ENCODE results near the gene AGPAT4.
A peak's percentile ranks its signal among the peaks of the same experiment; 100 is the strongest.

AGPAT4 gene

DNA sequence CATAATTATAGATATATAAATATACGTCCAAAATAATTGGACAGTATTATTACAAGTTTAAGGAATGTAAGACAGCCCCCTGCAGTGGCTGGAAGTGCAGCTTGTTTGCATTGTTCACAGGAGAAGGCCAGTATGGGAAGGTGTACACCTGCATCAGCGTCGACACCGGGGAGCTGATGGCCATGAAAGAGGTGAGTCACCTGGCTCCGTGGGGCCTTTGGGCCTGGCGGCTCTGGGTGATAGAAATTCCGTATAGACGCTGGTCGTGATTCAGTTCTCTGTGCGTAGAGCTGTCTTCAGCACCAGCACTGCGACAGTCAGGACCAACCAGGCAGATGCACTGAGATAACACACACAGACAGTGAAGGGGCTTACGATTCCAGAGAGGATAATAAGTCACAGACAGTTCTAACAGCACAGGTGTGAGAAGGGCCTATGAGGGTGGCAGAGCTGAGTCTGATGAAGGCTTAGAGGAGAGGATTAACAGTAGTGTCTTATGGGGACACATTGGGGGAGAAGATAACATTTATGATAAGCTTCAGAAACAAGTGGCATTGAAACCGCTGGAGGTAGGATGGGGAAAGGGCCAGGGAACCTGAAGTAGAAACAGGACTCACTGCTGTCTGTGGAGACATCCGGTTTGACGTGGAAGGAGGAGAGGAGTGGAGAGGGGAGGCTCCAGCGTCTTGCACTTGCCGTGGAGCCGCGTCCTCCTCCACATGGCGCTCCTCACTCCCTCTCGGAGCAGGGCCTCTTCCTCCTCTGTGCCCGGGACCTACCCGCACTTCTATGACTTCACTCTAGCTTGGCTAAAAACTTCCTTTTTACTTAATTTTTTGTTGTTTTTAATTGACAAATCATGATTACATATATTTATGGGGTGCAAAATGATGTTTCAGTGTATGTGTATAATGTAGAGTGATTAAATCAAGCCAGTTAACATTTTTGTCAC is 165.8 kb downstream of the AGPAT4 start:
- FAIRE-seq = no peak

DNA sequence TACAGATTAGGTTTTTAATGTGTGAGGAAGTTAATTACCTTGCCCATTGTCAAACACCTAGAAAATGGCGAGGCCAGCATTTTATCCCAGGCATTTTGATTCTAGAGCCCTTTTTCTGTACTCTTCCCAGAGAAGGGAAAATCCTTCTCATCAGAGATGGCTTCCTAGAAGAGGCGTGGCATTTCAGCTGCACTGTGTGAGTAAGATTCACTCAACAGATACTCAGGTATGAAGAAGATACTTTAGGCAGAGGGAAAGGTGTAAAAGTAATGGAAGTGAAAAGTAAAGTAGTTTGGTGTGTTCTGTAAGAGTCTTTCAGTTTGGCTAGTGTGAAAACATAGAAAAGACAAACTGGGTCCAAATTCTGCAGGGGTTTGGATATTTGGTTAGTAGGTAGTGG is 168.5 kb downstream of the AGPAT4 start:
- FAIRE-seq = no peak

DNA sequence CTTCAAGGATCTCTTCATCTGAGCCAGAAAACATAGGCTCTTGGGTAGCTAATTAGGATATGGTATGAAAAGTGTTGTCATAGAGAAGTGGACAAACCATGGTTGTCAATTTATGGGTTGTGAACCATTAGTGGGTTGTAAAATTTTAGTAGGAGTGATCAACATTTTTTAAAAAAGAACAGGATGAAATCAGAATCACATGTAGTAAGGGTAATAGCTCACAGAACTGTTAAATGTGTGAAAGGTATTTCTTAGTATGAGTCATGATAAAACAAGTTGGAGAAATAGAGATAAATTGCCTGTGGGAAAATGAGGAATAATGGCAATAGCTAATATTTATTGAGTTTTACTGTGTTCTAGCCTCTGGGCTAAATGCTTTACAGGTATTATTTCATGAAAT is 168.9 kb downstream of the AGPAT4 start:
- no peak for FAIRE-seq

DNA sequence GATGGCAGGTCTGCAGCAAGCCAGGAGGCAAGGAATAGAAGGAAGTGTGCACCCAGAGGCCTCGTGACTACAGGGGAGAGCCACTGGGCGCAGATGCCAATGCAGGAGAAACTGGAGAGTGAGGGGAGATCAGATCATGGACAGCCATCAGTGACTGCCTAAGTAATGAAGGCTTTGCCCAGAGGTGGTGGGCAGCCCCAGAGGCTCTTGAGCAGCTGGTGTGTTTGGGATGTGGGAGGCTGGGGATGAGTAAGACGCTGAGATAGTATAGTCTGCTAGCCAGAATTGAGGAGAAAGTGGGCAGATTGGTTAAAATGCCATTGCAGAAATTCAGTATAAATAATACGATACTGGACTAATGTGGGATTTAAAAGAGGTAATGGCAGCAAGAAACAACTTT is 170.4 kb downstream of the AGPAT4 start:
- no peak for FAIRE-seq

DNA sequence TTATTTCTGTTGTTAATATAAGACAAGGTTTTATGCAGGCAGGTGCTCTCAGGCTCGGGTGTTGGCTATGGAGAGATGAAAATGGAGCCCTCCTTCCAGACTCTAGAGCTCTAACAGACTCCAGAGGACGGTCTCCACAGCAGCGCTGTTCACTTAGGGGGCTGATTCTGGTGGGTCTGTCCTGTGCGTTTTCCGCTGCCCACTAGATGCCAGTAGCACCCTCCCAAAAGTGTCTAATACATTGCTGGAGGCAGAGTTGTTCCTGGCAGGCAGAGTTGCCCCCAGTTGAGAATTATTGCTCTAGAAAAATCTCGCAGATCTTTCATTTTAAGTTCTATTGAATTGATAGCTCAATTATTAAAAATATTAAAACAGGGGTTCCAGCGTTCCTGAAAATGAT is 172.3 kb downstream of the AGPAT4 start:
- no peak for FAIRE-seq

DNA sequence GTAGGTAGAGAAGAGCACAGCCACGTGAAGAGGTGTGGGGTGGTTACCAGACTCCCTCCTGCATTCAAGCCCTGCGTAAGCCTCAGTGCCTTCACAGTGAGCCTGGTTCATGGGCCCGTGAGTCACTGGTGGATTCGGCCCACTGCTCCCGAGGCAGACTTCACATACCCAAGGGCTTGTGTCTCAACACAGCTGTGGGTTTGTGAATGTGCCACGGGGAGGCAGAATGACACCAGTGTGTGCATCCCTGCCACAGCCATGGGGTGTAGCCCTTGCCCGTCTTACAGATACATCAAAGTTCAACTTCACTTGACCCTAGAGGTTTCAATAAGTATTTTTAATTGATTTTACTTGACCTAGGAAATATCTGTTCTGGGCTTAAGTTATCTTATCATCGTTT is 173.8 kb downstream of the AGPAT4 start:
- FAIRE-seq = no peak

DNA sequence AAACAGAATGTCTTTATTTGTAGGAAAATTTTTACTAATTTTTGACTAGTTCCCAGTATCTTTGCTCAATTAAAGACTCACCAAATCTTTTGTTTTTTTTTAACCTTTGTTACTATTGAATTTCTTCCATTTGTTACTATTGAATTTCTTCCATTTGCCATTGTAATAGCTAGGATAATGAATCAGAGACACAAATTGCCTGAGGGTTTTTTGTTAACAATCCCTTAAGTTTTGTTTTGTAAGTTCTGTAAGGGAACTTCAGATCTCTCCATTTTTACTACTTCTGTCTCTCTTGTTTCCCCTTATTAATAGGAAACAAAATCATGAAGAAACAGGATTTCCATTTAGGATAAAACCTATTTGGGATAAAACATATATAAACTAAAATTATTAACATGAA is 177.9 kb downstream of the AGPAT4 start:
- FAIRE-seq = no peak

DNA sequence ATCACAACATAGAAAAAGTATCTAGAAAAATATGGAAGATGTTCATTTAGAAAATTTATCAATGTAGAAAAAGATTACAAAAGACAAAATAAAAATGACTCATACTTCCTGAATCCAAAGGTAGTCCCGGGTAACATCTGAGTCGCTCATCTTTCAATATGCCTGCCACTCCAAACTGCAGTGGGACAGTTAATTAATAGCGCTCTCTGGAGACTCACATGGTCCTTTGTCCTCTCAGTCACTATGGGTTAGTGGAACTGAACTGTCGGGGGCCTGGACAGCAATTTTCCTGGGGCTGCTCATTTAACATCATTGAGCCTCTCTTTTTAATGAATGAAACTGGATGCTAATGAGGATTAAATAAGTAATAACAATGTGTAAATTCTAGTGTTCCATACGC is 178.9 kb downstream of the AGPAT4 start:
- no peak for FAIRE-seq

DNA sequence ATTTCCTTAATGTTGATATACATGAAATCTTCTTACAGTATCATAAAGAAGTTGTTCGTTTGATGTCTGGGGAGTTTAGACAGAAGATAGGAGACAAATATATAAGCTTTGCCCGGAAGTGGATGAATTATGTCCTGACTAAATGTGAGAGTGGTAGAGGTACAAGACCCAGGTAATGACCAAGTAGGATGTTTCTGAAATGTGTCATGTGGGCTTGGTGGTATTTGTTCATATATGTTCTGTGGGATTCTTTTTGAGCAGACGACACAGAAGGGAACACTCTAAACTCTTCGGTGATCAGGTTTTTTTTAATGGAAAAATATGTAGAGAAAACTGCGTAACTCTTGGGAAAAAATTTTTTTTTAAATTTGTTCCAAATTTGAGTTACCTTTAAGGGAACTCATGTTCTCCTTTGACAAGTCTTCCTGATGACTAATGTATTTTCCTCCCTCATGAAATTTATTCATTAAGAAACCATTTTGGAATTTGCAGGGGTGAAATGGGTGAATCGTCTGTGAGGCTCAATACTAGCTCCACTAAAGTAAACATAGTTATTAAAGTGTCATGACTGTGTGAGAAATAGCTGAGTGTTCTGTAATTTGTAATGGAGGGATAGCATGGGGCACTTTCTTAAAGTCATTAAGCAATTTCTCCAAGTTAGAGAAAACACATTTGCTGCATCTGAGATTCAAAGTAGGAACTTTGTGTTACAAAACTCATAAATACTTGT is 181.7 kb downstream of the AGPAT4 start:
- FAIRE-seq = peak; percentile 78

DNA sequence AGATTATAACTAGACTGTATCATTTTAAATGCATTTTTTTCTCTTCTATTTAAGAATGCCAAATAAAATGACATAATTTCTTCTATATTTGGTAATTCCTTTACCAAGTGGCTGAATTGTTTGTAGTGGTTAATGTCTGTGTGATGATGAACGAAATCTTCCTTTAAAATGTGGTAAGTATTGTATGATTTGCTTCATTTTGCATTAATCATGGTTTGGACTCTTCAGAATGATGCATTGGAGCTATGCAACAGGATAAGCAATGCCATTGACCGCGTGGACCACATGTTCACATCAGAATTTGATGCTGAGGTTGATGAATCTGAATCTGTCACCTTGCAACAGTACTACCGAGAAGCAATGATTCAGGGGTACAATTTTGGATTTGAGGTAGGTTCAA is 182.7 kb downstream of the AGPAT4 start:
- no peak for FAIRE-seq

DNA sequence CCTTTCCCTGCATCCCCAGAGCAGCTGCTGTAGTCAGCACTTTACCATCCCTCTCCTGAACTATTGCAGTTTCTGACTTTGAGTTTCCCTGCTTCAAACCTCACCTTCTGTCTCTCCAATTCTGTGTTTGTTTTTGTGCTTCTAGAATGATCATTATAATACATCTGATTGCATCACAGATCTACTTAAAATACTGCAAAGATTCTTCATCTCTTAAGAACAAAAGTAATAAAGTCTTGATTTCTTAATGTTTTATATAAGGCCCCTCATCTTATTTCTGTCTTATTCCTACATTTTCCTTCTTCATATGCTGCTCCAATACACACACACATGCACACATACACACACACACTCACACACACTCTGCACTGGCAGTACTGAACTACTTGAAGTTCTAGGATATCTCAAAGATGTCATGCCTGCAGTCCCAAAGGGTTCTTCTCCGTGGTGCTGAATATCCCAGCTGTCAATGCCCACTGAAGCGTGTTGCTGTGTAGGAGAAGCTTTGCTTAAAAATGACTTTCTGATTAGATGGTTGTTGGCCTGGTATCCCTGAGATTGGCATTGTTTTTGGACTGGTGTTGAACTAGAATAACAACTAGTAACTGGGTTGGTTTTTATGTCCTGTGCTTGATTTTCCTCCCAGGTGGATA is 185.1 kb downstream of the AGPAT4 start:
- no peak for FAIRE-seq

DNA sequence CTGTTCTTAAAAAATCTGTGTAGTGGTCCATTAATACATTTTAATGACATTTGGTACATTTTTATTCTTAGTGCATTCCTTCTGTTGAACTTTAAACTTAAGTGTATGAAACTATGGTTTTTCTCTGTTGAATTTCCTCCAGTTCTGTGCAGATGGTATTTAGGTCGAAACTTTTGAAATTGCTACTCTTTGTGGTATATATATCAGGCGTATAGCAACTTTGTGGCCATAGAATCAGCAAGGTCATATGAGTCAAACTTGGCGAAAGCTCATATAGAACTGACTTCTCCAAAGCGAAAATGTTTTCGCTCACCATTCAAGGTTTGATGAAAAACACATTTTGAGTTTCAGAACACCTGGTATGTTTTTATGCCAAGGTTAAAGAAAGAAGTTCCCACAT is 188.6 kb downstream of the AGPAT4 start:
- no peak for FAIRE-seq

DNA sequence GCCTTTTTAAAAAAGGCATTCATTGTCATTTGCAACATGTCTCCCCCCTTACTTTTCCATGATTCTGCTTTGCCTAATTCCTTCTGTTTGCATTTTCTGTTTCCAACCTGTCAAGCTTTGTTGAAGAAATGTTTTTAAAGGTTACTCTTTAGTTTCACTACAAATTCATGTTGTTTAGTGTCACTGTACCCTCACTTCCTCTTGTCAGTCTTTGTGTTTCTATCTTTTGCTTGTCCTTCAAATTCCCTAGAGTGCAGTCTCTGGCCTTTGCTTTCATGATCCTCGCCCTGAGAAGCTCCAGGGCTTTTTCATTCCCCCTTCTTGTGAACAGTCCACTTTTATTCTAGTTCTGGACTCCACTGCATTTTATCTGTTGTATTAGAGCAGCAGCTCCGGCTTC is 191.6 kb downstream of the AGPAT4 start:
- FAIRE-seq = no peak

DNA sequence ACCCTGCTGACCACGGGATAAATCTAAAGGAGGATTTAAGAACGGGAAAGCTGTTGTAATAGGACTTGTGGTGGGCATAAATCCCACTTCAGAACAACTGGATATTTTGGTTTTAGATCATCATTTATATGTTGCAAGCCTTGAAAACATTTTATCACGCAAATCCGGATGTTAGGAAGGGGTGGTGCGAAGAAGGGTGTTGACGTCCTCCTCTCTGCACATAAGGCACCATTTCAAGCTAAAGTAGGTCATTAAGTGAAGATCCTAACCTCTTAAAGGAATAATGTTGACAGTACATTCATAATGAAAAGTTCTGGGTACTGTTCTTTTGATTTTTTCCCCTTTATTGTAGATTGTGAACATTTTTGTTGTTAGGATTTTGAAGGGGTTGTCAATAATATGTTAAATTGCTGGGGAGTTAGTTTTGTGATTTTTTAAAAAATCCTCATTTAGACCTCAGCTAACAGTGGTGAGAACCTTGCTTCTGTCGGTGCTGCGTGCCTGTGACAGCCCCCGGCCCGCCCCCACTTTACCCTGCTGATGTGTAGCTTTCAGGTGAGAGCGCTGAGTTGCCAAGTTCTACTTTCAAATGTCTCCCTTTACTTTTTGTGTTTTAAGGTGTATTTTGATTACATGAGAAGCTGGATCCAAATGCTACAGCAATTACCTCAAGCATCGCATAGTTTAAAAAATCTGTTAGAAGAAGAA is 193.4 kb downstream of the AGPAT4 start:
- FAIRE-seq = no peak

Data from endometrium (tissue), 2 donors.